K562 (cell line): ENCODE measurements around the gene RINL. TPM values are rescaled to one million over a fixed set of nuclear protein-coding genes. Genes with fewer than 3 reads are reported as not detected.

ENCODE experiments used
- ADNP ChIP-seq: fragments of 200-800 bp; sonication (Bioruptor generic); IDR thresholded peaks from 2 replicates; pipeline ENCODE4 v1.6.1; 2016; ENCODE audit warnings: missing genetic modification characterization, missing compliant biosample characterization
- CHD2 ChIP-seq: IDR thresholded peaks from 2 replicates; pipeline ENCODE4 v1.6.1; 2011; ENCODE audit warnings: low read depth, low read length
- CXXC5 ChIP-seq: fragments of 250-450 bp; sonication (Bioruptor Pico); IDR thresholded peaks from 2 replicates; pipeline ENCODE4 v1.8.0; 2022; ENCODE audit warnings: inconsistent platforms, mild to moderate bottlenecking, moderate library complexity
- ELF2 ChIP-seq: fragments of 250-450 bp; sonication (Bioruptor Pico); IDR thresholded peaks from 2 replicates; pipeline ENCODE4 v1.5.0; 2021; ENCODE audit warnings: mild to moderate bottlenecking
- ETS2 ChIP-seq: IDR thresholded peaks from 2 replicates; pipeline ENCODE4 v1.6.1; 2016; ENCODE audit warnings: borderline replicate concordance, missing genetic modification characterization, mild to moderate bottlenecking, moderate library complexity, missing compliant biosample characterization; ENCODE audit not compliant: poor library complexity, severe bottlenecking
- GATAD2B ChIP-seq: fragments of 450-650 bp; IDR thresholded peaks from 2 replicates; pipeline ENCODE4 v1.6.1; 2017; ENCODE audit warnings: mild to moderate bottlenecking, borderline replicate concordance
- HMG20B ChIP-seq: fragments of 250-450 bp; sonication (Bioruptor Pico); IDR thresholded peaks from 2 replicates; pipeline ENCODE4 v1.5.0; 2021; ENCODE audit warnings: mild to moderate bottlenecking
- MITF ChIP-seq: IDR thresholded peaks from 2 replicates; pipeline ENCODE4 v1.6.1; 2014; ENCODE audit warnings: antibody characterized with exemption
- MXD1 ChIP-seq: fragments of 250-450 bp; sonication (Bioruptor Pico); IDR thresholded peaks from 2 replicates; pipeline ENCODE4 v1.8.0; 2021; ENCODE audit warnings: borderline replicate concordance, mild to moderate bottlenecking, moderate library complexity; ENCODE audit not compliant: poor library complexity, severe bottlenecking
- NFIC ChIP-seq: fragments of 450-650 bp; IDR thresholded peaks from 2 replicates; pipeline ENCODE4 v1.6.1; 2017; ENCODE audit warnings: mild to moderate bottlenecking, inconsistent platforms
- RAD21 ChIP-seq, 2 experiments: fragments of 250-450 bp in 1 of 2; fragments of 450-650 bp in 1 of 2; sonication (Bioruptor Pico) in 1 of 2; formaldehyde crosslinking in 1 of 2; IDR thresholded peaks in 1 of 2; conservative IDR thresholded peaks in 1 of 2; 2 replicates each; pipeline versions ENCODE4 v1.4.0 to v1.8.0; 2020 to 2022; ENCODE audit warnings: mild to moderate bottlenecking in 2 of 2, moderate library complexity in 1 of 2
- SETDB1 ChIP-seq: IDR thresholded peaks from one replicate; pipeline ENCODE4 v1.6.1; 2012; ENCODE audit warnings: low read length, control low read depth, inconsistent platforms
- TEAD1 ChIP-seq, 2 experiments: fragments of 450-650 bp in 1 of 2; sonication (generic) in 1 of 2; formaldehyde crosslinking; IDR thresholded peaks; 2 replicates each; pipeline versions ENCODE4 v1.4.0 to v1.8.0; 2020 to 2022; ENCODE audit warnings: mild to moderate bottlenecking in 2 of 2, missing genetic modification reagents in 1 of 2
- ZMIZ1 ChIP-seq, 2 experiments: fragments of 150-350 bp in 1 of 2; IDR thresholded peaks; 2 replicates each; pipeline ENCODE4 v1.6.1; 2012 to 2016; ENCODE audit warnings: low read depth in 2 of 2, low read length in 2 of 2, mild to moderate bottlenecking in 1 of 2, moderate library complexity in 1 of 2
- ZNF282 ChIP-seq: sonication (generic); formaldehyde crosslinking; IDR thresholded peaks from 2 replicates; pipeline ENCODE4 v1.8.1; 2023; ENCODE audit warnings: missing genetic modification reagents
- ZNF551 ChIP-seq: fragments of 250-450 bp; sonication (Bioruptor Pico); IDR thresholded peaks from 2 replicates; pipeline ENCODE4 v1.5.0; 2021; ENCODE audit warnings: mild to moderate bottlenecking, moderate library complexity
- polyA plus RNA-seq, 8 experiments: library from polyadenylated mRNA; depleted of rRNA in 4 of 8; stranded (reverse) in 5 of 8; unstranded in 3 of 8; fragments of >200 nt; fragmentation: Nextera tagmentation in 2 of 8; fragmentation: Illumina TruSeq in 1 of 8; extraction: Ambion mirVana in 2 of 8; extraction: Trizol in 1 of 8; gene quantifications; 2 replicates each; pipeline versions ENCODE4 v1.2.1 to v1.2.3, GENCODE V29; 2011 to 2014; ENCODE audit warnings: inconsistent platforms in 1 of 8, missing spikeins in 1 of 8
- total RNA-seq, 7 experiments: library from RNA; depleted of rRNA in 6 of 7; stranded (reverse); fragments of >200 nt in 6 of 7; fragmentation: Illumina TruSeq in 2 of 7; extraction: Trizol in 2 of 7; gene quantifications; 2 replicates each; pipeline versions ENCODE4 v1.2.1 to v1.2.3, GENCODE V29; 2011 to 2021; ENCODE audit warnings: low replicate concordance in 1 of 7
- TF ChIP-seq, protein P1 (sequence below), 3 experiments: fragments of 200-800 bp in 1 of 3; fragments of 250-450 bp in 1 of 3; fragments of 450-650 bp in 1 of 3; sonication (Bioruptor Pico) in 1 of 3; sonication (Bioruptor generic) in 1 of 3; formaldehyde crosslinking in 1 of 3; IDR thresholded peaks; 2 replicates each; pipeline versions ENCODE4 v1.6.1 to v1.8.0; 2016 to 2022; ENCODE audit warnings: mild to moderate bottlenecking in 2 of 3, missing genetic modification characterization in 2 of 3, missing compliant biosample characterization in 1 of 3, moderate library complexity in 1 of 3

RINL gene
- total and polyA plus RNA-seq, 9 of the 15 experiments (the other 6 are each of a cell fraction or from before 2014, with no cell fraction given): 0.82 to 10.9 (median 4.9) TPM

GRCh38 chr19:38849147-38849859, 28.8 kb downstream of the RINL start (continued):
- TF ChIP-seq, protein P1, sequence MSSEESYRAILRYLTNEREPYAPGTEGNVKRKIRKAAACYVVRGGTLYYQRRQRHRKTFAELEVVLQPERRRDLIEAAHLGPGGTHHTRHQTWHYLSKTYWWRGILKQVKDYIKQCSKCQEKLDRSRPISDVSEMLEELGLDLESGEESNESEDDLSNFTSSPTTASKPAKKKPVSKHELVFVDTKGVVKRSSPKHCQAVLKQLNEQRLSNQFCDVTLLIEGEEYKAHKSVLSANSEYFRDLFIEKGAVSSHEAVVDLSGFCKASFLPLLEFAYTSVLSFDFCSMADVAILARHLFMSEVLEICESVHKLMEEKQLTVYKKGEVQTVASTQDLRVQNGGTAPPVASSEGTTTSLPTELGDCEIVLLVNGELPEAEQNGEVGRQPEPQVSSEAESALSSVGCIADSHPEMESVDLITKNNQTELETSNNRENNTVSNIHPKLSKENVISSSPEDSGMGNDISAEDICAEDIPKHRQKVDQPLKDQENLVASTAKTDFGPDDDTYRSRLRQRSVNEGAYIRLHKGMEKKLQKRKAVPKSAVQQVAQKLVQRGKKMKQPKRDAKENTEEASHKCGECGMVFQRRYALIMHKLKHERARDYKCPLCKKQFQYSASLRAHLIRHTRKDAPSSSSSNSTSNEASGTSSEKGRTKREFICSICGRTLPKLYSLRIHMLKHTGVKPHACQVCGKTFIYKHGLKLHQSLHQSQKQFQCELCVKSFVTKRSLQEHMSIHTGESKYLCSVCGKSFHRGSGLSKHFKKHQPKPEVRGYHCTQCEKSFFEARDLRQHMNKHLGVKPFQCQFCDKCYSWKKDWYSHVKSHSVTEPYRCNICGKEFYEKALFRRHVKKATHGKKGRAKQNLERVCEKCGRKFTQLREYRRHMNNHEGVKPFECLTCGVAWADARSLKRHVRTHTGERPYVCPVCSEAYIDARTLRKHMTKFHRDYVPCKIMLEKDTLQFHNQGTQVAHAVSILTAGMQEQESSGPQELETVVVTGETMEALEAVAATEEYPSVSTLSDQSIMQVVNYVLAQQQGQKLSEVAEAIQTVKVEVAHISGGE (CRISPR knock-in tag; IDR thresholded peaks at IDR 0.05): peak in 1 of 3 experiments; percentile 65; a peak in 1 of 6 replicates
- TF ChIP-seq MITF (peak; percentile 90), ZMIZ1 (IDR thresholded peaks at IDR 0.05; ENCODE audit: low read depth in 2 of 2, low read length in 2 of 2) (0 out of 4 replicates have a peak, but pooled peaks of 1 of the 2 experiments have one; percentile 27), ADNP (no peak), HMG20B (CRISPR knock-in tag) (peak; percentile 78; the same call in 1 of the 2 replicates), GATAD2B (0 out of 2 replicates have a peak, but pooled peaks have one; percentile 77), TEAD1 (CRISPR knock-in tag; IDR thresholded peaks at IDR 0.05) (peak; percentile 6 to 55; a peak in 2 of 4 replicates), RAD21 (CRISPR knock-in tag; conservative IDR thresholded peaks at IDR 0.05 in 1 of 2, IDR thresholded peaks at IDR 0.05 in 1 of 2) (0 out of 4 replicates have a peak, but pooled peaks have one; percentile 11 to 18), CXXC5 (CRISPR knock-in tag) (peak; percentile 98), ZNF551 (CRISPR knock-in tag) (no peak), SETDB1 (peak; percentile 28), CHD2 (peak; percentile 59; the same call in 1 of the 2 replicates), ETS2 (no peak), MXD1 (CRISPR knock-in tag) (peak; percentile 64), NFIC (peak; percentile 20; the same call in 1 of the 2 replicates), ZNF282 (CRISPR knock-in tag) (peak; percentile 56; the same call in 1 of the 2 replicates), ELF2 (CRISPR knock-in tag) (peak; percentile 64; the same call in 1 of the 2 replicates)
